HG03175 (cell line): ENCODE results near the gene RTCB.

Experiments used
- ATAC-seq: cut with Tn5 transposase; IDR thresholded peaks from one replicate; pipeline ENCODE4 v1.9.1; 2021; ENCODE audit warnings: mild to moderate bottlenecking, moderate library complexity; ENCODE audit not compliant: unreplicated experiment

Gene RTCB

GRCh38 chr22:32340411-32340810 lies 71.6 kb downstream of the RTCB start:
- no peak for ATAC-seq

GRCh38 chr22:32339190-32340012 lies 72.6 kb downstream of the RTCB start:
- no peak for ATAC-seq

DNA sequence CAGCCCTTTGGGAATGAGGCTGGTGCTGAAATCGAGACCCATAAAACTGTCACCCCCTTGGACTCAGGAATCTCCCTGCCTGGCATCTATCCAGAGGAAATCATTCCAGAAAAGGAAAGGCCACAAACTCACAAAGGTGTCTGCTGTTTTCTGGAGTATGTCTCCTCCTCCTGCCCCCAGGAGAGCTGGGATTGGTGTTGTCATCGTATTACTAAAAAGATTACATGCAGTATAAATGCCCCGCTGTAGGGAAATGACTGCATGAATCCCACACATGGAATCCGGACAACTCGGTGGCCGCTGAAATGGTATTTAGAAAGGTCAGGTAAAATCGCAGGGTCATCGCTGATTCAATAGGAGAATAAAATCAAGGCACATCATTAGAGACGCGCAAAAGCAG lies 73.3 kb downstream of the RTCB start:
- ATAC-seq: no peak
